Left renal pelvis (tissue), 4 donors: ENCODE results near the gene GNAO1. TPM values are rescaled to one million over a fixed set of nuclear protein-coding genes. Genes with fewer than 3 reads are reported as not detected.
A peak's percentile ranks its signal among the peaks of the same experiment; 100 is the strongest.

Experiments used
- DNase-seq, 4 donors: peaks; one replicate each; pipeline ENCODE4 v3.0.0-alpha.2; 2013; ENCODE audit warnings: low read depth in 4 of 4, low spot score in 3 of 4
- polyA plus RNA-seq, 4 donors: library from polyadenylated mRNA; unstranded; fragments of 120-200 nt; gene quantifications; one replicate each; pipeline ENCODE4 v1.2.1, GENCODE V29; 2013; ENCODE audit not compliant: insufficient read length in 4 of 4

Gene GNAO1
- polyA plus RNA-seq = 1 to 10 TPM; 5.1 to 7.3 (median 5.6) TPM

DNA sequence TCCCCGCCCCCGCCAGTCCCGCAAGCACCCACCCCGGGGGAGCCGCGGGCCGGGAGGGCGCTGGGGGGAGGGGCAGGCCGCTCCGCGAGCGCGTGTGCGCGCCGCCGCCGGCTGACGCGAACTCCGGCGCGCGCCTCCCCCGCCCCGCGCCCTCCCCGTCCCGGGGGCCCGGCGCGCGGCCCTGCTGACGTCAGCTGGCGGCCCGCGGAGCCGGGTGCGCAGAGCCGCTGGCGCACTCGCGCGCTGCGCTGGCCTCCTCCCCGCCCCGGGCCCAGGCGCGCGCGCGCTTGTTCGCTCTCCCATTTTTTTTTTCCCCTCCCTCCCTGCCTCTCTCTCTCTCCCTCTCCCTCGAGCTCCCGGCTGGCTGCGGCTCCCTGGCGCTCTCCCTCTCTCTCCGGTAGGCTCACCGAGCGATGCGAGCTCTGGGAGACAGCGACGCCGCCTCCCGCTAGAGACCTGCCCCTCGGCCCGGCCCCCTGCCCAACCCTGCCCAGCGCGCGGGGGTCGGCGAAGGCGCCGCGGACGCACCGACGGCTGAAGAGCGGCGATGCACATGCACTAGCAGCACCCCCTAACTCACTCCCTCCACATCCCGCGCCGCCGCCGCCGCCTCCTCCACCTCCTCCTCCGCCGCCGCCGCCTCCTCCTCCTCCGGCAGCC is at the start of gene GNAO1:
Gene GNAO1 (plus strand): TSS at position 334 of the 660 bp plus-strand sequence. CDS start 747 bp downstream, outside the sequence.
- DNase-seq = peak in 2 of 4 donors; percentile 55 to 60

DNA sequence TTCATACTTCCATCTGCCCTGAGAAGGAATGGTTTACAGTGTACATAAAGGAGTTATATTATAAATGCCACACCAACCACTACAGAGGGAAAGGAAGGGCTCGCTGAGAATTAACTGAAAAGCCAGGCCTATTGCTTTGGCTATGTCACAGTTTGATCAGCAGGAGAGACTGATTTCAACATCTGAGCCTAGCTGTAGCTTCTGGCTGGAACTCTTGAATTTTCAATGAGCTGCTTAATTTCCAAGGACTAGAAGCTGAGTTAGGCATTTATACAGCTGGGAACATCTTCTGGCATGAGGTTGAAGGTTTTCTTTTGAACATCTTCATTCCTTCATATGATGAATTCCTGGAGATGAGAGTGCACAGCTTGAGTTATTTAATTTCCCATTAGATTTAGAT is 47.6 kb upstream of the GNAO1 start:
- no peak for DNase-seq

DNA sequence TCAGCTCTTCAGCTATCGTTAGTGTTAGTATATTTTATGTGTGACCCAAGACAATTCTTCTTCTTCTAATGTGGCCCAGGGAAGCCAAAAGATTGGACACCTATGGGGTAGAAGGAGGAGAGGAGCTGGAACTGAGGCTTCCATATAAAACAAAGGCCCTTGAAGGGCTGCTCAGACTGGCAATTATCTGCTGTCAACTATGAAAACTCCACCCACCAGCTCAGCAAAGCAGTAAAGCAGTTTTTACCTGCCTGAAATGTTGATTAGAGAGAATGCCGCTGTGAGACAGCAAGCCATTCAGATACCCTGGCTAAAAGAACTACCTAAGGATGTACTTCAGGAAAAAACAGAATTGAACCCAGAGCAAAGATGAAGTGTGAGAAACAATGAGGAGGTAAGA is 45.9 kb upstream of the GNAO1 start:
- DNase-seq = no peak

DNA sequence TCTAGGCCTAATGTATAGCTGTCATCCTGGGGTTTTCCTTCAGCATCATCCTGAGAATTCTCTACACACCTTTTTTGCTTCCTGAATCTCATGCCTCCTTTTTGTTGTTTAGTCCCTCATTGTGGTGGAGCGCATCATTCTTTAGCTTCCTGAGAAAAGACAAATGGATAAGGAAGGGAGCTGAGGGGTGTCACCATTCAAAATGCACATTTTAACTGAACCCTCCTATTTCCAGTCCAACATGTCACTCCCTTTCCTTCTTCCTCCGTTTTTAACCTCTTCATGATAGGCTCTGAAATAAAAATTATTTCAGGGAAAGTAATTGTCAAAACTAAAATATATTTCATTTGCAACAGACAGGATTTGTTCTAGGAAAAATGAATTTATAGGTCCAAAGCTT is 39.7 kb upstream of the GNAO1 start:
- DNase-seq = no peak

DNA sequence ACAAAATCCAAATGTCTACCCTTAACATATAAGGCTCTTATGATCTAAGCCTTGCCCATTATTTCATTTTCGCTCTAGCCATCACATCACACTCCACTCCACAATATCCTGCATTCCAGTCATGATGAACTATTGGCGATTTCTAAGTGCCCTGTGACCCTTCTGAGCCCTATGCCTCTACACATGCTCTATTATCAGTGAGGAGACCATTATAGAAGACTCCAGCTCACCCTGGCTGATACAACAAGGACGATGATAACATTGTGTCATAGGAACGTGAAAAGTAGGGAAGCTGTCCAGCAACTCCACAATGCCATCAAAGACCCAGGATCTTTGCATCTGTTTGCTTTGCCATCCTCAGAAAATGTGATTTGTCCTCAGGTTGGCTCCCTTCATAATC is 29.6 kb upstream of the GNAO1 start:
- DNase-seq = no peak

DNA sequence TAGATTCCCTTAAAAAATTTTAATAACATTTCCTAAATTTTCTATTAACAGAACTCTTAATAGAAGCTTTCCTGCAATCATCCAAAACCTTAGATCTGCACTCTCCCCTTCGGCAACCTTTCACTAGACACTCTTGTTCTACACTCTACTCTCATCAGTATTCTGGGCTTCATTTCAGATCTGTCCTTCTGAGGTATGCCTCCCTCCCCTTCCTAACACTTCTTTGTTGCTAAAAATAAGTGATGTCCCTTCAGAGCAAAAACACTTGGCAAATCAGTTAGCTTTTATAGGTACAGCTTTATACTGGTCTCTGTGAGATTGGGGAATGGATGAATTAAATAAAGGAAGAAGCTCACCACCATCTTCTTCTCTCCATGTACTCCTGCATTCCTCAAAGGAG is 28.2 kb upstream of the GNAO1 start:
- DNase-seq = no peak

DNA sequence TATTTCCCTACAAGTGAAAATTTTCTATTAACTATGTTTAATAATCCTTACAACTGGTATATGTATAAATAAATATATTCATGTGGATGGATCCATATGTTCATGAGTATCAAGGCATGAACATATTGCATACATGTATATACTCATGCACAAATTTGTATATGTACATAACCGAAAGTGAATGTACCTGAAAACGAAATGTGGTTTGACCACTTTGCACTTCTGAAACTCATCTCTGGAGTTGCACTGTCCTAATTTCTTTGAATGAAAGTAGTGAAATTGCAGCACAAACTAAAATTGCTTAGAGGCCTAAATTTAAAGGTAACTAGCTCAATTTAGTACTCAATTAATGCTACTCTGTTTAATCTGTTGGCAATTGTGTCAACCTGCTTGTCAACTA is 27.4 kb upstream of the GNAO1 start:
- DNase-seq = no peak

DNA sequence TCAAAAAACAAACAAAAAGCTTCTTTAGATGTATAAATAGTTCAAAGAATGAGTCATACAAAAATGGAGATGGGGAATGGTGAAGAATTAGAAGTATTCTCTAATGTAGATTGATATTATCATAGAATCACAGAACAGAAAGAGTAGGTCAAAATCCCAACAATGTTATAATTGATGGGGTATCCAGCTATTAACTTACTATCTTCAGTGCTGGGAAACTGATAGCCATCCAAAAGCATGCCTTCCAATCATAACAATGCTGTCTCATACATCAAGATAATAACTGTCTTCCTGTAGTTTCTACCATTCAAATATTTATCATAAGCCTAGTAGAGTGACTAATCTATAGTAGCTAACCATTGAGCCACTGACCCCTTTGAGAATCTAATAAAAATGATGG is 26.7 kb upstream of the GNAO1 start:
- no peak for DNase-seq

DNA sequence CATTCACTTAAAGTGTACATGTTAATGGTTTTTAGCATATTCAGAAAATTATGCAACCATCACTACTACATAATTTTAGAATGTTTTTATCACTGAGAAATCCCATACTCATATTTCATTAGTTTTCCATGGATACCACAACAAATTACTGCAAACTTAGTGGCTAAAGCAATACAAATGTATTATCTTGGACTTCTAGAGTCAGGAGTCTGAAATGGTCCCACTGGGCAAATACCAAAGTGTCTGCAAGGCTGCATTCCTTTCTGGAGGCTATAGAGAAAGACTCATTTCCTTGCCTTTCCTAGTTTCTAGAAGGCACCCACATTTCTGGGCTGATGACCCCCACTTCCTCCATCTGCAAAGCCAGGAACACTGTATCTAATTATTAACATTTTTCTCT is 16.9 kb upstream of the GNAO1 start:
- no peak for DNase-seq

DNA sequence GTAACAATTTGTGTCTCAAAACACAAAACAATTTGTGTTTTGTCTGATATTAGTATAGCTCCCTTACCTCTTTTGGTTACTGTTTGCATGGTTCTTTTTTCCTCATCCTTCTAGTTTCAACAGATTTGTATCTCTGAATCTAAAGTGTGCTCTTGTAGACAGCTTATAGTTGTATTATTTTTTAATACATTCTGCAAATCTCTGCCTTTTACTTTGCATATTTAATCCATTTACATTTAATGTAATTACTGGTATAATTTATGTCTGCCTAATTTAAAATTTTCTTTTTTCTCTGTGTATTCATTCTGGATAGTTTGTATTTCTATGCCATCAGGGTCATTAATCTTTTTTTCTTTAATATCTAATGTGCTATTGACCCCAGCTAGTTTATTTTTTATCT is 9.9 kb upstream of the GNAO1 start:
- no peak for DNase-seq

DNA sequence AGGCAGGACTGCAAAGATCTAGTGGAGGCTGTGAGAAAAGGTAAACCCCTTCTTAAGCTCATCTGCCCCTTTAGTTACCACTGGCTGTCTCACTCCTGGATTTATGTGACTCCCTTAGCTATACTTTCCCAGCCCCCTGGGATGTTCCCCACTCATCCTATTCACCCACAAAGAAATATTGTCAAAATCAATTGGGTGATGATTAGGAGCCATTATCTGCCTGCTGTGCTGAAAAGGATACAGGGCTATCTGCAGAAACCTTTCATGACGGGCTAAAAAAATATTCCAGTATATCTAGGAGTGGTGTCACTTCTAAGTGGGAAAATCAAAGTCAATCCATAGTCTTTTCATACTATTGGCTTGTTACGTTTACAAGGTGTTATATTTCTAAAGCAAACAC is 8.0 kb upstream of the GNAO1 start:
- DNase-seq = no peak

DNA sequence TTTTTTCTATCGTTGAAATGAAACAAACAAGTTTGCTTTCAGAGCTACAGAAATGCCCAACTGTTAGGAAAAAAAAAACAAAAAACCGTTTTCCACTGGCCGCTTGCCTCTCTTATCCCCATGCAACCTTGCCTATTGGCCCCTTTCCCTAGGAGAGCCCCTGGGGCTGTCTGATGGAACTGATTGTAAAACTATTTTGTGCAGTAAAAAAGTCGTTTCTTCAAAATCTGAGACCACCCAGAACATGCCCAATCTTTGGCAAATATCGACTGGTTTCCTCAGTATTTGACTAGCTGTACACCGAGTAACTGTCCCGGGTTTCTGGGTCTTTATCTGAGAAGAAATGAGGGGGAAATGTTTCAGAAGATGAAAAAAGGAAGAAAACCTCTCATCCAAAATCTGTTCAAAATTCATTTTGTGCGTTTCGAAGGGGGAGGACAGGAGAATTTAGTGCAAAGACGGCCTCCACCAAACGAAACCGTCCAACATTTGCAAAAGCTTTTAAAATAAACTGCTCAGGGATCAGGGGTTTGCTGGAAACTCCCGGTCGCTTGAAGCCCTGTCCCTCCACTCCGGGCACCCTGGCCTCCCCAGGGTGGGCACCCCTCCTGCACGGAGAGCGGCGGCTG is 1.1 kb upstream of the GNAO1 start:
- no peak for DNase-seq

DNA sequence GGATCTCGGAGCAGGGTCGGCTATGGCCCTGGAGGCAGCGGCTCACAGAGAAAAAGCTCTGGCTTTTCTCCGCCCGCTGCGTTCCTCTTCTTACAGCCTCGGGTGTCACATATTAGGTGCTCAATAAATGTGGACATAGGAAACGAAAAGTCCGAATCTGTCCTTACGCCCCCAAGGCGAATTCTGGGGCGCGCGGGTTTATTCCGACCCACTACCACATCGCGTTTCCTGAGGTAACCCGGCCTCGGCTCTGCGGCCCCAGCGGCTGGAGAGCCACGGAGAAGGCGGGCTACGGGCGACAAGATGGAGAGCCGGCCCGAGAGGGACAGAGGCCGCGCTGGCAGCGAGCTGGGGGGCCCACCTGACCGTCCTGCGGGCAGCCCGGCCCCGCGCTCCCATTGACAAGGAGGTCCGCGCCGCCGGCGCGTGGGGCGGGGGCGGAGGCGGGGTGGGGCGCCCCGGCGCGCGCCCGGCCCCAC is 573 bp upstream of the GNAO1 start:
- DNase-seq = no peak

DNA sequence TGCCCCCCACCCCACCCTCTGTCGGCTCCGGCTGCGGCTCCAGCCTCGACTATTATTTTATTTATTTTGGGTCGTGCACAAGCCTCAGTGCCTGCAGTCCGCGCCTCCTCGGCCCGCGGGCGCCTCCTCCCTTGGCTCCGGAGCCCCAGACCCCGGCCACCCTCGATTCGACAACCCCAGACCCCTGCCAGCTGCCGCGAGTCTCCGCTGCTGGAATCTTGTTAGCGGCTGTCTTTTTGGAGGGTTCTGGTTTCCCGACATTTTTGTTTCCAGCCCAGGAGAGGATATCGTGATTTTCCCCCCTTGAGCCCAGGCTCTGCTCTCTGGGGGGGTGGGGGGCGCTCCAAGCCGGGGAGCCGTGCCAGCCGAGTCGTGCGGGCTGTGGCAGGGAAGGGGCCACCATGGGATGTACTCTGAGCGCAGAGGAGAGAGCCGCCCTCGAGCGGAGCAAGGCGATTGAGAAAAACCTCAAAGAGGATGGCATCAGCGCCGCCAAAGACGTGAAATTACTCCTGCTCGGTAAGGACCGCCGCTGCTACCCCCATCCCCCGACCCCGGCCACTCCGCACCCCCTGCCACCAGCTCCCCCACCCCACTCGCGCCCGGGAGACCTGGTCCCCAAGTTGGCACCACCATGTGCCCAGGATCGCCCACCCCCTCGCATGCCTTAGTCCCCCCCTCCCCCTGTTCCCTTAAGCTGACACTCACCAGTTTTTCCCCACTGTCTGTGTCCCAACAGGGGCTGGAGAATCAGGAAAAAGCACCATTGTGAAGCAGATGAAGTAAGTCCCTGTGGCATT is 746 bp downstream of the GNAO1 start:
- DNase-seq = no peak

DNA sequence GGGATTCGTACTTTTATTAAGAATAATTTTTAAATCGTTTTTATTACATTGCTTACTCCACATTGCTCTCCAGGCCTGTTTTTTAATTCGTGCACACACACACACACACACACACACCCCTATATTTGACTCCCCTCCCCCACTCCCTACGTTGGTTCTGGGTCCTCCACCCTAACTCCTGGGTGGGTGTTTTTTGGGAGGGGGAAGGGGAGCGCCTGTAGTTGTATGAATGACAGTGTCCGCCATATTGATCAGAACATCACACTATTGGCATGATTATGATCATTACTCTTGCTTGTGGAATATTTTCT is 1.3 kb downstream of the GNAO1 start:
- DNase-seq = no peak

DNA sequence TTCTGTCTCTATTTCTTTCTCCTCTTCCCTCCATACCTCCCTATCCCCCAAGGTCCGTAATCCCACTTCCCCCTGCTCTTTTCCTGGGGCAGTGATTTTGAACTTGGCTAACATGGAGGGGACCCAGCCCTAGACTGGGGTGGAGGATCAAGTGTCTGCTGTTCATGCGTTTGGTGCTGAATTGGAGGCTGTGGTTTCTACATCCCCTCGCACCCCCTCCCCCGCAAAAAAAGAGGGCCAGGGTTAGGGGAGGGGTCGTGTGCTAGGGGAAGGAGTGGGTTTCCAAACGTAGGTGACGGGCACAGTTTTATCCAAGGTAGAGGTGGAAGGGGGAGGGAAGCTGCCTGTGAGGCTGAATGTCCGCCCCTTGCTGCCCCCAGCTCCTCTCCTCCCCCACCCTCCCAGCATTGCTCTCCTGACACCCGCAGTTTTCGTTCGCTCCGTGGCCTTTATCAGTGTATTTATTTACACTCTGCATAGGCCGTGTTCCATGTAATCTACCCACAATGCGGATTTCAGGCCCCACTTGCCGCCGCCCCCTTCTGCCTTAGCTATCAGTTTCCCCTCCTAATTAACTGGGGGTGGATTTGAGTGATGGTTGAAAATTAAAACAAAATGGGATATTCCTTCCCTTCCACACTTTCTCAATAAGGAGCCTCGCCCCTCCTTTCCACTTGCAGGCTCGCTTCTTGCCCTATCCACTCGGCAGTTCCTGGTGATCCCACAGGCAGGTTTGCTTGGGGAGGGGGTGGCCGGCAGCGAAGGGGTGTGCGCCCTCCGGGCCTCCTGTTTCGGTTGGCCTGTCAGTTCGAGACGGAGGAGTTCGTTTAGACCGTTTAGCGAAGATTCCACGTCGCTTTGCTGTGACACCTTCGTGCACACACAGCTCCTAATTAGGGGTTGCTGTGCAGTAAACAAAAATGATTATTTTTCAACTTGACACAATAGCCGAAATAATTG is 2.0 kb downstream of the GNAO1 start:
- DNase-seq = no peak

DNA sequence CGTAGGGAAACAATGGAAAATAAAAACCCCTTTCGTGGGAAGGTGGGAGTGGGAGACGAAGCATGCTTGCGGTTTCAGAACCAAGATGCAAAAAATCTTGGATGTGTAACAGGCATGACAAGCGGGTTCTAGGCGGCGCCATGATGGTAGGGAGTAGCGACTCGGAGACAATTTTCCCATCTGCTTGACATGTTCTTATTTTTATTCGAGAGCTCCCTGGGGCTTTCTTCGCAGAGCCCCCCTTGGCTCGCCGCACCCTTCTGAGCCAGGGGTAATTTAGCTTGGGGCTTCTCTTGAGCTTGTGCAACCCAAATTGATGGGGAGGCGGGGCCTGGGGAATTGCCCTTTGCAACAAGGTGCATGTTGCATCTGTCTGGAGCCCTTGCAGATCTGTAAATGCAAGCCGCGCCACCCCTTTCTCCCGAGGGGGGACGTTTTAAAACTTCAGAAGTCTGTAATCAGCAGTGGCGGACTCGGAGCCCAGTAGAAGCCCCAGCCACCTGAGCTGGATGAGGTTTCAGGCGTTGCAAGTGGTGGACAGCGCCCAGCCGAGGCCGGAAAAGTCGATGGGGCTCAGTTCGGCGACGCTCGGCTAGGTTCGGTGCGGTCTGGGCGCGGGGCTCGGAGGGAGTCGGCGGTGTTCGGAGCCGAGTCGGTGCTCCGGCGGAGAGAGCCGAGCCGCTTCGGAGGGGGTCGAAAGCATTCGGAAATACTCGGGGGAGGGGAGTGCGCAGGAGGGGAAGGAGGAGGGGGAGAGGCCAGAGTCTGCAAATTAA is 2.9 kb downstream of the GNAO1 start:
- peak; percentile 83 to 90 (median 86) for DNase-seq

DNA sequence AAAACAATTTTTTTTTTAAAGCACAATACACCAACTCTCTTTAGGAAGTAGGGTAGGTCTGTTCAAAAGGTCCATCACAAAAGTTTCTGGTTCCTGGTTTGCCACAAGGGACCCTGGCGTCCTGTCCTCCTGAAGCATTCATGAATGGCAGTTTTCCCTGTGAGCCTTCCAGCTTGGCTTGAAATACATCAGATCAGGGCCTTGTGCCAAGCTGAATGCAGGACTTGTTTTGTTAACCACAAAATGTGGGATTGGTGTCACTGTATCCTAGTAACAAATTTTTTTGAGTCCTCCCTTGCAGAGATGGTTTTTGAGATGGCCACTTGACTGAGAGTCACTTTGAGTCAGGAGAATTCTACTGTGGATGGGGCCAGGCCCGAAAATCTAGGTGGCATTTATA is 3.9 kb downstream of the GNAO1 start:
- no peak for DNase-seq

DNA sequence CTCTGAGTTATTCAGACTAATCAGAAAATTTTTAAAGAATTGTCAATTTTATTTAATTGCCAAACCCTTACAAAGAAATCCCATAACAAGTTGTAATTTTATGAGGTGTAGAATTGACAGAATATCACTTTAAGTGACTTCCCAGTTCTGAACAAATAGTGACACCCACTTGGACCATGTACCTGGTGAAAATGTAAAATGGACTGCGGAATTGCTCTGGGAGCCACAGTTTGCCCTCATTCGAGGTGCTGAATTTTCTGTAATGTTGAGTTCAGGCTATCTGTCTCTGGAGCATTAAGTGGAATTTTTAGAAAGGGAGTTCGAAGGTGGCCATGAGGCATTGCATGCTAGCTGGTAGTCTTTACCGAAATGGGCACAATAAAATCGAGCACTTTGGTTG is 5.1 kb downstream of the GNAO1 start:
- no peak for DNase-seq
